HepG2 (cell line): Measurements from ENCODE around the gene UAP1. TPM values are rescaled to one million over a fixed set of nuclear protein-coding genes. Genes with fewer than 3 reads are reported as not detected.

Source experiments
- DBP ChIP-seq: sonication (generic); formaldehyde crosslinking; IDR thresholded peaks from 2 replicates; pipeline ENCODE4 v1.4.0; 2020; ENCODE audit warnings: missing genetic modification reagents; ENCODE audit errors: not compliant biosample characterization
- GABPB1 ChIP-seq: IDR thresholded peaks from 2 replicates; pipeline ENCODE4 v1.6.1; 2016; ENCODE audit warnings: mild to moderate bottlenecking, missing genetic modification reagents, moderate library complexity, missing compliant biosample characterization
- HMG20B ChIP-seq: conservative IDR thresholded peaks from 2 replicates; pipeline ENCODE4 v1.6.1; 2016; ENCODE audit warnings: missing genetic modification reagents, missing compliant biosample characterization
- HMGXB3 ChIP-seq: sonication (generic); formaldehyde crosslinking; IDR thresholded peaks from 2 replicates; pipeline ENCODE4 v1.4.0; 2020; ENCODE audit warnings: missing genetic modification reagents, borderline replicate concordance
- HOXA3 ChIP-seq: sonication (generic); formaldehyde crosslinking; IDR thresholded peaks from 2 replicates; pipeline ENCODE4 v1.5.0; 2020; ENCODE audit warnings: missing genetic modification reagents
- KAT8 ChIP-seq: IDR thresholded peaks from 2 replicates; pipeline ENCODE4 v1.6.1; 2016; ENCODE audit warnings: missing genetic modification reagents, missing compliant biosample characterization
- MAF1 ChIP-seq: sonication (generic); formaldehyde crosslinking; IDR thresholded peaks from 2 replicates; pipeline ENCODE4 v1.5.0; 2020; ENCODE audit warnings: missing genetic modification reagents, borderline replicate concordance
- NFYC ChIP-seq: IDR thresholded peaks from 2 replicates; pipeline ENCODE4 v1.6.1; 2016; ENCODE audit warnings: missing genetic modification reagents, missing compliant biosample characterization
- SMAD3 ChIP-seq: sonication (generic); formaldehyde crosslinking; IDR thresholded peaks from 2 replicates; pipeline ENCODE4 v1.4.0; 2020; ENCODE audit warnings: missing genetic modification reagents
- SP2 ChIP-seq: sonication (generic); formaldehyde crosslinking; IDR thresholded peaks from 2 replicates; pipeline ENCODE4 v1.5.1; 2020; ENCODE audit warnings: mild to moderate bottlenecking, missing genetic modification reagents
- ZFP41 ChIP-seq: sonication (generic); formaldehyde crosslinking; IDR thresholded peaks from 2 replicates; pipeline ENCODE4 v1.4.0; 2020; ENCODE audit warnings: mild to moderate bottlenecking, missing genetic modification reagents, borderline replicate concordance
- ZFP90 ChIP-seq: sonication (generic); formaldehyde crosslinking; IDR thresholded peaks from 2 replicates; pipeline ENCODE4 v1.8.0; 2022; ENCODE audit warnings: missing genetic modification reagents, mild to moderate bottlenecking, inconsistent platforms, borderline replicate concordance
- ZHX1 ChIP-seq: sonication (generic); formaldehyde crosslinking; IDR thresholded peaks from 2 replicates; pipeline ENCODE4 v1.8.1; 2022; ENCODE audit warnings: low read depth, mild to moderate bottlenecking, missing genetic modification reagents
- ZMYM2 ChIP-seq: sonication (generic); formaldehyde crosslinking; IDR thresholded peaks from 2 replicates; pipeline ENCODE4 v1.8.0; 2022; ENCODE audit warnings: mild to moderate bottlenecking, missing genetic modification reagents
- ZNF101 ChIP-seq: sonication (generic); formaldehyde crosslinking; IDR thresholded peaks from 2 replicates; pipeline ENCODE4 v1.4.0; 2020; ENCODE audit warnings: mild to moderate bottlenecking, low read depth, missing genetic modification reagents, borderline replicate concordance
- ZNF12 ChIP-seq: sonication (generic); formaldehyde crosslinking; IDR thresholded peaks from 2 replicates; pipeline ENCODE4 v1.5.0; 2020; ENCODE audit warnings: missing genetic modification reagents
- ZNF160 ChIP-seq: sonication (generic); formaldehyde crosslinking; IDR thresholded peaks from 2 replicates; pipeline ENCODE4 v1.8.0; 2022; ENCODE audit warnings: mild to moderate bottlenecking, inconsistent platforms, missing genetic modification reagents
- ZNF205 ChIP-seq: IDR thresholded peaks from 2 replicates; pipeline ENCODE4 v1.6.1; 2018; ENCODE audit warnings: missing biosample characterization, missing genetic modification reagents
- ZNF260 ChIP-seq: sonication (generic); formaldehyde crosslinking; IDR thresholded peaks from 2 replicates; pipeline ENCODE4 v1.4.0; 2020; ENCODE audit warnings: missing genetic modification reagents, low read depth, mild to moderate bottlenecking, borderline replicate concordance
- ZNF33B ChIP-seq: sonication (generic); formaldehyde crosslinking; IDR thresholded peaks from 2 replicates; pipeline ENCODE4 v1.5.1; 2020; ENCODE audit warnings: mild to moderate bottlenecking, missing genetic modification reagents
- ZNF543 ChIP-seq: sonication (generic); formaldehyde crosslinking; IDR thresholded peaks from 2 replicates; pipeline ENCODE4 v1.4.0; 2020; ENCODE audit warnings: mild to moderate bottlenecking, missing genetic modification reagents
- ZNF772 ChIP-seq: sonication (generic); formaldehyde crosslinking; IDR thresholded peaks from 2 replicates; pipeline ENCODE4 v1.5.0; 2020; ENCODE audit warnings: mild to moderate bottlenecking, missing genetic modification reagents
- ZNF879 ChIP-seq: sonication (generic); formaldehyde crosslinking; IDR thresholded peaks from 2 replicates; pipeline ENCODE4 v1.8.1; 2023; ENCODE audit warnings: missing genetic modification reagents
- polyA plus RNA-seq, 8 experiments: library from polyadenylated mRNA; depleted of rRNA in 3 of 8; stranded (reverse) in 7 of 8; unstranded in 1 of 8; fragments of >200 nt; fragmentation: Illumina TruSeq in 4 of 8; extraction: Trizol in 4 of 8; gene quantifications; 2 replicates each; pipeline versions ENCODE4 v1.2.1 to v1.2.3, GENCODE V29; 2011 to 2016; ENCODE audit warnings: low read depth in 4 of 8, missing spikeins in 1 of 8, mixed read lengths in 1 of 8; ENCODE audit not compliant: insufficient read depth in 1 of 8
- total RNA-seq, 5 experiments: library from RNA; depleted of rRNA; stranded (reverse); fragments of >200 nt; fragmentation: Illumina TruSeq; extraction: Trizol; gene quantifications; 2 replicates each; pipeline ENCODE4 v1.2.3, GENCODE V29; 2016; ENCODE audit warnings: low read depth in 1 of 5

UAP1 gene
- total and polyA plus RNA-seq, 2 of the 13 experiments (the other 11 are each of a cell fraction or from before 2014, with no cell fraction given): 48.4 to 117 TPM

GRCh38 chr1:162560303-162561036, 1.1 kb upstream of the UAP1 start (continued):
- TF ChIP-seq HOXA3 (CRISPR knock-in tag) (peak; percentile 84), ZNF260 (CRISPR knock-in tag) (no peak), ZFP90 (CRISPR knock-in tag) (no peak), ZNF205 (CRISPR knock-in tag) (no peak), SP2 (no peak), ZNF543 (no peak), HMG20B (CRISPR knock-in tag) (peak; percentile 72), ZNF33B (no peak), KAT8 (peak; percentile 61; the same call in 1 of the 2 replicates), NFYC (CRISPR knock-in tag) (peak; percentile 35; the same call in 1 of the 2 replicates), ZMYM2 (CRISPR knock-in tag) (peak; percentile 47; the same call in 1 of the 2 replicates), DBP (CRISPR knock-in tag) (no peak), ZNF101 (CRISPR knock-in tag) (no peak), ZNF160 (CRISPR knock-in tag) (no peak), GABPB1 (CRISPR knock-in tag) (no peak; the same call in 1 of the 2 replicates), SMAD3 (CRISPR knock-in tag) (peak; percentile 88; the same call in 1 of the 2 replicates), ZHX1 (CRISPR knock-in tag) (no peak; the same call in 1 of the 2 replicates), ZNF772 (CRISPR knock-in tag) (peak; percentile 66; the same call in 1 of the 2 replicates), ZFP41 (CRISPR knock-in tag) (0 out of 2 replicates have a peak, but pooled peaks have one; percentile 0), ZNF12 (CRISPR knock-in tag) (peak; percentile 75; the same call in 1 of the 2 replicates), MAF1 (CRISPR knock-in tag) (no peak), ZNF879 (CRISPR knock-in tag) (no peak), HMGXB3 (CRISPR knock-in tag) (peak; percentile 69; the same call in 1 of the 2 replicates)
